Peyer's patch (tissue), 4 donors: ENCODE measurements around the gene INSL3. TPM values are rescaled to one million over a fixed set of nuclear protein-coding genes. Genes with fewer than 3 reads are reported as not detected.
A peak's percentile ranks its signal among the peaks of the same experiment; 100 is the strongest.

Source experiments
- DNase-seq, 3 donors: peaks; one replicate each; pipeline ENCODE4 v3.0.0-alpha.2; 2017 to 2019
- H3K27ac ChIP-seq, 4 donors: fragments of 200-600 bp; sonication (generic); one replicate each; pipeline ENCODE4 v1.5.1; 2016 to 2019
- H3K27me3 ChIP-seq, 2 donors: fragments of 200-600 bp; sonication (generic); one replicate each; pipeline ENCODE4 v1.5.1; 2019
- H3K36me3 ChIP-seq, 3 donors: fragments of 200-600 bp; sonication (generic); one replicate each; pipeline ENCODE4 v1.5.1; 2016 to 2019
- H3K4me1 ChIP-seq, 4 donors: fragments of 200-600 bp; sonication (generic); one replicate each; pipeline ENCODE4 v1.5.1; 2016 to 2019
- H3K4me3 ChIP-seq, 4 donors: fragments of 200-600 bp; sonication (generic); 1 replicate in 3 of 4; 2 replicates in 1 of 4; pipeline ENCODE4 v1.5.1; 2016 to 2019; ENCODE audit warnings: mild to moderate bottlenecking in 1 of 4
- H3K9me3 ChIP-seq, 4 donors: fragments of 200-600 bp; sonication (generic); one replicate each; pipeline ENCODE4 v1.5.1; 2016 to 2019; ENCODE audit warnings: mild to moderate bottlenecking in 1 of 4
- POLR2A ChIP-seq, 2 donors: fragments of 450-650 bp; IDR thresholded peaks; one replicate each; pipeline ENCODE4 v1.5.1; 2017; ENCODE audit warnings: antibody characterized with exemption in 2 of 2, mild to moderate bottlenecking in 2 of 2, moderate library complexity in 2 of 2
- total RNA-seq, 4 donors: library from RNA; depleted of rRNA; stranded (reverse); fragments of >200 nt; gene quantifications; one replicate each; pipeline ENCODE4 v1.1.0, GENCODE V29; 2016
- TF ChIP-seq, protein P1 (sequence below), 6 experiments: fragments of 450-650 bp in 4 of 6; fragments of 200-600 bp in 2 of 6; sonication (generic) in 1 of 6; IDR thresholded peaks; one replicate each; pipeline ENCODE4 v1.5.1; 2017 to 2019; ENCODE audit warnings: antibody characterized with exemption in 6 of 6, mild to moderate bottlenecking in 3 of 6, moderate library complexity in 1 of 6

INSL3 gene
- total RNA-seq, 4 donors from 2014 or later, result not detected

DNA sequence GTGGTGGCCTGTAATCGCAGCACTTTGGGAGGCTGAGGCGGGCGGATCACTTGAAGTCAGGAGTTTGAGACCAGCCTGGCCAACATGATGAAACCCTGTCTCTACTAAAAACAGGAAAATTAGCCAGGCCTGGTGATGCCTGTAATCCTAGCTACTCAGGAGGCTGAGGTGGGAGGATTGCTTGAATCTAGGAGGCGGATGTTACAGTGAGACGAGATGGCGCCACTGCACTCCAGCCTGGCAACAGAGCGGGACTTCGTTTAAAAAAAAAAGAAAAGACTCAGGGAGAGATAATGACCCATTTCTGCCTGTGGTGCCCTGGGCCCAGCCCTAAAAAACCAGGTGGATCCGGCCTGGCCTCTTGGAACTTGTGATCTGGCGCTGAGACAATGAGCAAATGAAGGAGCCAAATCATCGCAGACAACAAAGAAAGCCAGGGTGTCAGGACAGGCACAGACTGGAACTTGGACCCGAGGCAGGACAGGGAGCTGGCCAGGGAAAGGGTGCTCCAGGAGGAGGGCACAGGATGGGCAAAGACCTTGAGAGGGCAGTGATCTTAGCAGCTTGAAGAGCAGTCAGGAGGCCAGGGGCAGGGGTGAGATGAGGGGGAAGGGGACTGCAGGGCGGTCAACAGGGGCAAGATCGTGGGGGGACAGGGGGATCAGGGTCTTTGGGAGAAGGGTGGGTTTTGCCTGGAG, 27.4 kb upstream of the INSL3 start:
- no peaks in the 10 kb centered on the region for H3K36me3 ChIP-seq
- TF ChIP-seq POLR2A (IDR thresholded peaks at IDR 0.05), result no peak
- peaks cover 0 to 23% (median 10%) of the 10 kb centered on the region in 4 donors for H3K4me1 ChIP-seq
- no peaks in the 10 kb centered on the region for H3K9me3 ChIP-seq
- DNase-seq, result no peak
- H3K27me3 ChIP-seq, result no peaks in the 10 kb centered on the region
- H3K4me3 ChIP-seq, result no peak overlapping the region
- peak overlapping the region; percentile 82 to 99 (median 88) for H3K27ac ChIP-seq

DNA sequence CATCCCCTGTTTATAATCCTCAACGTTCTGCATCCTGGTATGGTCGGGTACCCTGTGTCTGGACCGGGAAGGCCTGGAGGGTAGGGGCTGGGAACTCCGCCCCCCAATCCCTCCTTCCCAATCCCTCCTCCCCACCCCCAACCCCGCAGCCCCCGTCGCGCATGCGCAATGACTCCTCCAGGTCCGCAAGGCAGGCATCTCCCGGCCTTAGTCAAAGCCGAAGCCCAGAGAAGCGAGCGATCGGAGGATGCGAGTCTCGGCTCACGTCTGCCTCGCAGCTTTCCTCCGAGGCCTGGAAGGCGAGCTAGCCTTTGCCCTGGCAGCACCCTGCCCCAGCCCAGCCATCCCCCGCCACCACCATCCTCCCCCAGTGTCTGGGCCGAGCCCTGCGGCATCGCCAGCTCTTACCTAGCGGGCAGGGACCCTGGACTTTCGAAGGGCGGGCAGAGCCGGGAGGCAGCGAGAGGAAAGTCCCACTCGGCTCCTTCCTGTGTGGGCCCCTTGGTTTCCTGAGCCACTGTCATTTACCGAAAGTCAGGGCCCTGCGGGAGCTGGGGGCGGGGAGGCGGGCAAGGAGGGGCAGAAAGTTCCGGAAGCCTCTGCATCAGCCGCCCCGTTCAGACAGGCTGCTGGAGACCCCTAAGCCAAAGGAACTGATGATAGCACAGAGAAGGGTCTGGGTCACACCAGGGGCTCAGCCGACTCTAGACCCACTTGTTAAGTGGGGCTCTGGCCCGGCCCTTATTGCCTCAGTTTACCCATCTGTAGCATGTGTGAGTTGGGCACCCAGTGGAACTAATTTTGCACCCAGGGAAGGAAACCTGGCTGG, 26.4 kb upstream of the INSL3 start, which contains the start of gene JAK3:
JAK3 (minus strand) TSS at position 445 of the 829 bp plus-strand sequence. CDS start 3,565 bp downstream, outside the sequence.
- peak within 1 kb of the TSS; percentile 82 to 99 (median 88) for H3K27ac ChIP-seq
- no peaks in the 10 kb centered on the region for H3K36me3 ChIP-seq
- peaks cover 0 to 23% (median 10%) of the 10 kb centered on the region in 4 donors for H3K4me1 ChIP-seq
- H3K4me3 ChIP-seq, result peak within 1 kb of the TSS; percentile 49 to 70 (median 54)
- no peaks in the 10 kb centered on the region for H3K9me3 ChIP-seq
- no peak for TF ChIP-seq POLR2A (IDR thresholded peaks at IDR 0.05)
- TF ChIP-seq, protein P1, sequence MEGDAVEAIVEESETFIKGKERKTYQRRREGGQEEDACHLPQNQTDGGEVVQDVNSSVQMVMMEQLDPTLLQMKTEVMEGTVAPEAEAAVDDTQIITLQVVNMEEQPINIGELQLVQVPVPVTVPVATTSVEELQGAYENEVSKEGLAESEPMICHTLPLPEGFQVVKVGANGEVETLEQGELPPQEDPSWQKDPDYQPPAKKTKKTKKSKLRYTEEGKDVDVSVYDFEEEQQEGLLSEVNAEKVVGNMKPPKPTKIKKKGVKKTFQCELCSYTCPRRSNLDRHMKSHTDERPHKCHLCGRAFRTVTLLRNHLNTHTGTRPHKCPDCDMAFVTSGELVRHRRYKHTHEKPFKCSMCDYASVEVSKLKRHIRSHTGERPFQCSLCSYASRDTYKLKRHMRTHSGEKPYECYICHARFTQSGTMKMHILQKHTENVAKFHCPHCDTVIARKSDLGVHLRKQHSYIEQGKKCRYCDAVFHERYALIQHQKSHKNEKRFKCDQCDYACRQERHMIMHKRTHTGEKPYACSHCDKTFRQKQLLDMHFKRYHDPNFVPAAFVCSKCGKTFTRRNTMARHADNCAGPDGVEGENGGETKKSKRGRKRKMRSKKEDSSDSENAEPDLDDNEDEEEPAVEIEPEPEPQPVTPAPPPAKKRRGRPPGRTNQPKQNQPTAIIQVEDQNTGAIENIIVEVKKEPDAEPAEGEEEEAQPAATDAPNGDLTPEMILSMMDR (IDR thresholded peaks at IDR 0.05), result no peak
- DNase-seq, result peak; percentile 66 to 89 (median 89)
- no peaks in the 10 kb centered on the region for H3K27me3 ChIP-seq

DNA sequence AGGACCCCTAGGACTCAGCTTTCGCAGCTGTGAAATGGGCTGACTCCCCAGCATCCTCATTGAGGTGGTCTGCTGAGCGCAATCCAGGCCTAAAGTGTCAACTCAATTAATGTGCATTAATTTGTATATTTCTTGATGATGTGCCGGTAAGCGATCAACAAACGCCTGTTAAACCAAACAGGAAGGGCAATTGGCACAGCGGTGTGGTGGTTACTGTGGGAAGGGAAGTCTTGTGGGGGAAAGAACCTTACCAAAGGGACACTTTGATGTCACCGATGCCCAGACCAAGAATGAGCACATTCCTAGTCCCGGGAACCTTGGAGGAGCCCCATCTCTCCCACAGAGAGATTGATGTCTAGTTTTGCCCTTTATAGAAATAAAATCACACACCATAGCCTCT, 24.8 kb upstream of the INSL3 start:
- no peaks in the 10 kb centered on the region for H3K27me3 ChIP-seq
- no peaks in the 10 kb centered on the region for H3K36me3 ChIP-seq
- H3K4me3 ChIP-seq, result peak overlapping the region in 2 of 4 donors; percentile 49 to 70
- H3K4me1 ChIP-seq, result peaks cover 0 to 34% (median 12%) of the 10 kb centered on the region in 4 donors
- peak in 1 of 3 donors; percentile 38 for DNase-seq
- no peaks in the 10 kb centered on the region for H3K9me3 ChIP-seq
- TF ChIP-seq, protein P1 (IDR thresholded peaks at IDR 0.05), result no peak
- no peak for TF ChIP-seq POLR2A (IDR thresholded peaks at IDR 0.05)
- peak overlapping the region in 3 of 4 donors; percentile 16 to 99 (median 87) for H3K27ac ChIP-seq

DNA sequence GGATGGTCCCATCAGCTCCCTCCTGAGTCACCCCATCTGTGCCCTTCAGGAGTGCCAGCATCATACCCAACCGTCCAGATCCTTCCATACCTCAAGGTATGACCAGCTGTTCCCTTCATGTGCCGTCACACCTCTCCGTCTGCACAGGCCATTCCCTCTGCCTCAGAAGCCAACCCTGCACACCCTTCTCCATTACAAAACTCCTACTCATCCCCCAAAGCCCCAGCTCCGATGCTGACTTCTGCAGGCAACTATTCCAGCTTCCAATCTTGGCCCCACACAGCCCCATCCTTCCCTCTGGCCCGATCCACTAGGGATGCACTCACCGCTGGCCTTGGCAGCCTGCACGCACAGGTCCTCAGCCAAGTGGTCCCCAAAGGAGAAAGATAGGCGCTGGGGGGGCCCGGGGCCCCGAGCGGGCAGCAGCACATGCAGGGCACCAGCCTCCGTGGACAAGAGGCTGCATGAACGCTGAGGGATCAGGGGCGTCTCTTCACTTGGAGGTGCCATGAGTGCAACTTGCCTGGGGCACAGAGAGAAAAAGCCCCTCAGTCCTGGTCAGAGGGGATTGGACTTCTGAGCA, 22.7 kb upstream of the INSL3 start:
- no peak overlapping the region for H3K27ac ChIP-seq
- H3K9me3 ChIP-seq, result no peaks in the 10 kb centered on the region
- H3K36me3 ChIP-seq, result peaks cover 0 to 3% (median 0%) of the 10 kb centered on the region in 3 donors
- H3K27me3 ChIP-seq, result no peaks in the 10 kb centered on the region
- TF ChIP-seq, protein P1 (IDR thresholded peaks at IDR 0.05), result no peak
- TF ChIP-seq POLR2A (IDR thresholded peaks at IDR 0.05), result no peak
- H3K4me3 ChIP-seq, result no peak overlapping the region
- peaks cover 0 to 34% (median 12%) of the 10 kb centered on the region in 4 donors for H3K4me1 ChIP-seq
- DNase-seq, result no peak

DNA sequence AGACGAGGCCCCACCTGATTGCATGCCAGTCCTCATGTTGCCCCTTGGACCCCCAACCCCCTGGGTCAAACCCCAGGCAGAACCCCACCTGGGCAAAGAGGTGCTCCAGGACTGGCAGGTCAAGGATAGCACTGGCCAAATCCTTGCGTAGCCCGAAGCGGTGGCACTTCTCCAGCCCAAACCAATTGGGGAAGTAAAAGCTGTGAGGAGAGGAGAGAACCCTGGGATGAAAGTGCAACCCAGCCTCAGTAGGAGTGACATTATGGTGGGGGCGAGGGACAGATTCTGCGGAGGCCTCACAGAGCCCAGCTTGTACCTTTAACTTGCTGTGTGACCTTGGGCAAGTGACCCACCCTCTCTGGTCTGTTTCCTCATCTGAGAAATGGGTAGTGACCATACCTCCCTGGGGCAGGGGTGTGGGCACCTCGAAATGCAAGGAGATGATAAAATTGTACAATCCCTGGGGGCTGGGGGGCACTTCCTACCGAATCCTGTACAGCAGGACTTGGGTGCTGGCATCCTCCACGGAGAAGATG, 22.0 kb upstream of the INSL3 start:
- peaks cover 0 to 5% (median 0%) of the 10 kb centered on the region in 3 donors for H3K36me3 ChIP-seq
- TF ChIP-seq, protein P1 (IDR thresholded peaks at IDR 0.05), result no peak
- no peak for TF ChIP-seq POLR2A (IDR thresholded peaks at IDR 0.05)
- peaks cover 0 to 30% (median 9%) of the 10 kb centered on the region in 4 donors for H3K4me1 ChIP-seq
- no peak for DNase-seq
- no peaks in the 10 kb centered on the region for H3K9me3 ChIP-seq
- no peaks in the 10 kb centered on the region for H3K27me3 ChIP-seq
- no peak overlapping the region for H3K4me3 ChIP-seq
- H3K27ac ChIP-seq, result no peak overlapping the region
